NCI-H2171 (cell line): ENCODE measurements around the gene DFFB.

ENCODE experiments used
- DNase-seq: peaks from one replicate; lab custom pipeline; 2025; lab: John Stamatoyannopoulos, UW

Gene DFFB

DNA sequence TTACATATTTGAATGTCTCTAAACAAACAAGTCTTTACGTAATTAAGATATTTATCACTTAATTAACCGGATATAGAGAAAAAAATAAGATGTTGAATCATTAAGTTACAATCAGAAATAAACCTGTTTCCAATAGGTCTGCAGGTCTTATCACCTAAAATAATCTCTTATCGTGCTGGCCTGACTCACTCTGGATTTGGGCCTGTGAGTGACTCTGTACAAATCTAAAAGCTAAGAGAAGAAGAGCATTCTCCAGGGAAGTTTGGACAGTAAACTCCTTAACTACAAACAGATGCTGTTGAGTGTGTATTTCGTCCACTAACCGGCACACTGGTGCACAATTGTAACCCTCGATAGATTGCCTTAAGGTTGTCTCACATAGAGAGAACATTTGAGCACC is 25.6 kb upstream of the DFFB start:
- no peak for DNase-seq

- no peak for DNase-seq
Measured at GRCh38 chr1:3834701-3835100, 22.6 kb upstream of the DFFB start.

GRCh38 chr1:3836421-3836820 is 20.9 kb upstream of the DFFB start:
- no peak for DNase-seq

GRCh38 chr1:3837200-3837599 is 20.1 kb upstream of the DFFB start:
- DNase-seq, result no peak

GRCh38 chr1:3837685-3838084 is 19.6 kb upstream of the DFFB start:
- no peak for DNase-seq

DNA sequence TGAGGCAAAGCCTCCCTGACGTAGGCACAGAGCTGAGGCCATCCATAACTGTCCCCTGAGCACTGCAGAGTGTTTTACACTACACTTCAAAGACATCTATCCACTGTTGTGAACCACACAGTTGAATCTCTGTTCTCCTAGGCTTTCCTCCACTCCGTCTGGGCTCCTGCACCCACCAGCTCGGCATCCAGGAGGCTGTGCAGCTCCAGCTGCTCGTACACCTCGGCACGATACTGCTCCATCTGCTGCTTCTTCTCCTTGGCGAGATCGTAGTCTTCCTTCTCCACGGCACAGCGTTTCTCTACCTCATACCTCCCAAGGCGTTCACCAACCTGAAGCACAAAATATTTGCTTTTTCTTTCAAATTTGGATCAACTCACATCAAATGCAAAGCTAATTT is 18.5 kb upstream of the DFFB start:
- no peak for DNase-seq

GRCh38 chr1:3841491-3841890 is 15.8 kb upstream of the DFFB start:
- no peak for DNase-seq

- no peak for DNase-seq
Measured at GRCh38 chr1:3842912-3843311, 14.4 kb upstream of the DFFB start.

GRCh38 chr1:3846541-3846940 is 10.7 kb upstream of the DFFB start:
- DNase-seq, result no peak

GRCh38 chr1:3847081-3847480 is 10.2 kb upstream of the DFFB start:
- DNase-seq, result no peak

DNA sequence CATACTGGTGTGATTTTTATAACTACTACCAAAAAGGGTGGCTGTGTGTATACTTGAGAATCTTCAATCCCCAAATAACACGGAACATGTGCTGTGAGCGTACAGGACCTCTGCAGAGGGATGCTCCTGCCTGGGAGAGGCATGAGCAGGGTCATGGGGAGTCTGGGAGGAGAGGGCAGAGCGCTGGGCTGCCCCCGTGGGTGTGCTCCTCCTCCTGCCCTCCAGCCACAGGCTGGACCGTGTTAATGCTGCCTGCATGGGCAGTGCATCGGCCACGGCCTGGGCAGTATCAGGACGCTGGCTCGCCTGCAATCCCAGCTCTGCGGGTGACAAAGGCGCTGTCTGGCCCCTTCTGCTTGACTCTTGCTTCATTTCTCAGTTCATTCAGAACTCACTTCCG is 6.4 kb upstream of the DFFB start:
- no peak for DNase-seq

DNA sequence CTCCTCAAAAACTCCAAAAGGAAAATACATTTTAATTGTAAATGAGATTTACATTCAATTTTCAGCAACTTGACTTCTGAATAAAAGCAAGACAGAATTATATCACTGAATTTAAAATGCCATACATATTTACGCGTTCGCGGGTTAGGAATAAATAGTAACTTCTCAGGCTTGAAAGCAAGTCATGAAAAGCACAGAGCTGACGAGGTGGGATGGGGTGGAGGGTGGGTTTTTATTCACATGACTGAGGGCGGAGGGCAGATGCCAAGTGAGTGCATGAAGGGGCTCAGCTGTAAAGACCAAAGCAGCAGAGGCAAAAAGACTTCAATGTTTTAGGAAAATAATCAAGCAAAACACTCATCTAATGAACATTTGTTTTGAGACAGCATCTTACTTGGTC is 6.0 kb upstream of the DFFB start:
- DNase-seq, result no peak

GRCh38 chr1:3852091-3852490 is 5.2 kb upstream of the DFFB start:
- DNase-seq, result no peak

DNA sequence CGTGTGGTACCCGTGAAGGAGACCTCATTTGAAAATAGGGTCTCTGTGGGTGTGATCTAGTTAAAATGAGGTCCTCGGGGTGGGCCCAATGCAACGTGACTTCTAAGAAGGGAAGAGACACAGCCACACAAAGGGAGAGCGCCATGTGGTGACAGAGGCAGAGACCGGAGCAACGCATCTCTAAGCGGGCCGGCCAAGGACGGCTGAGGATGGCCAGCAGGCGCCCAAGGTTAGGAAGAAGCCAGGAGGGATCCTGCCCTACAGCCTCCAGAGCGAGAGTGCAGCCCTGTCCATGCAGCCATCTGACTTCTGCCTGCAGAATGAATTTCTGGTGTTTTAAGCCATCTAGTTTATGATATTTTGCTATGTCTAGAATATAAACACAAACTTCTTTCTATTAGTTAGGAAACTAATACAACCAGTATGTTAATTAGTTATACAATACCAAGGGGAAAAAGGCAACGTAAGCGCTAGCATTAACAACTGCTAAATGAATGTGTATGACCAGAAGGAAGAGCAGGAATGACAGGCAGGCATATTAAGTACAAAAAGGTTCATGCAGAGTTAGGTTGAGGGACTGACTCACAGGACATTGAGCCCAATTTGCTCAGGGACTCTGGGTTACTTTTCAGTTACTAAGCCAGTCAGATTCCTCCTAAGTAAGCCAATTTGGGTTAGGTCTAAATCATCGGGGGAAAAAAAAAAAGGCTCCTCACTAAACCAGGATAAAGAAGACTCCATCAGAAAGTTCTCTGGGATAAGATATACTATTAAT is 4.4 kb upstream of the DFFB start:
- no peak for DNase-seq

GRCh38 chr1:3857791-3858129 is 484 bp downstream of the DFFB start:
- DNase-seq, result no peak

GRCh38 chr1:3858231-3858981 is 1.1 kb downstream of the DFFB start:
- no peak for DNase-seq

DNA sequence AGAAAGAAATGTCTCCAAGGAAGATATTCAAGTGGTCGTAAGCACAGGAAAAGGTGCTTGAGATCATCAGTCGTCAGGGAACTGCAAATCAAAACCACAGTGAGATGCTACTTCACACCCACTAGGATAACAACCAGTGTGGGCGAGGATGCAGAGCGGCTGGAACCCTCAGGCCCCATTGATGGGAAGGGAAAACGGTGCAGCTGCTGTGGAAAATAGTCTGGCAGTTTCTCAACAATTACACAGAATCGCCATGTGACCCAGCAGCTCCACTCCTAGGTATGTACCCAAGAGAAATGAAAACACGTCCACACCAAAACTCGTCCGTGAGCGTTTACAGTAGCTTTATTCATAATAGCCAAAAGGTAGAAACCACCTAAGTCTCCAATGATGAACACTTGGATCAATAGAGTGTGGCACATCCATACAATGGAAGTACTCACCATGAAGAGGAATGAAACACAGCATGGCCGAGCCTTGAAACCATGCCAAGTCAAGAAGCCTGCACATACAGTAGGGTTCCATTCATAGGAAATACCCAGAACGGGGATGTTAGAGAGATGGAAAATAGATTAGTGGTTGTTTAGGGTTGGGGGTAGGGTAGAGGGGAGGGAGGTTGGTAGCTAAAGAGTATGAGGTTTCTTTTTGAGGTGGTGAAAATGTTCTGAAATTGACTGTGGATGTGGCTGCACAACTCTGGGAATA is 6.1 kb downstream of the DFFB start:
- DNase-seq, result no peak

DNA sequence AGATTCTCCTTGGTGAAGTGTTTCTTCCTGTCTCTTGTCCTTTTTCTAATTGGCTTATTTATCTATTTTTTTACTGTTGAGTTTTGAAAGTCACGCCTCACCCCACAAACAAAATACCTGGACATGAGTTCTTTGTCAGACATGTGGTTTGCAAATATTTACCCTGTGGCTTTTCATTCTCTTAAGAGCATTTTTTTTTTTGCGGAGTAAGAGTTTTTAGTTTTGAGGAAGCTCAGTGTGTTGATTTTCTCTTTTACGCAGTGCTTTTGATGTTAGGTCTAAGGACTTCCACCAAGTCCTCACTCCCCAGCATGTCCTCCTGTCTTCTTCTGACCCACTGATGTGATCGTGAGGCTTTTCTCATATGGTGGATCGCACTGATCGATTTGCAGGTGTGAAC is 7.6 kb downstream of the DFFB start:
- DNase-seq, result no peak

GRCh38 chr1:3865606-3866160 is 8.4 kb downstream of the DFFB start:
- no peak for DNase-seq

DNA sequence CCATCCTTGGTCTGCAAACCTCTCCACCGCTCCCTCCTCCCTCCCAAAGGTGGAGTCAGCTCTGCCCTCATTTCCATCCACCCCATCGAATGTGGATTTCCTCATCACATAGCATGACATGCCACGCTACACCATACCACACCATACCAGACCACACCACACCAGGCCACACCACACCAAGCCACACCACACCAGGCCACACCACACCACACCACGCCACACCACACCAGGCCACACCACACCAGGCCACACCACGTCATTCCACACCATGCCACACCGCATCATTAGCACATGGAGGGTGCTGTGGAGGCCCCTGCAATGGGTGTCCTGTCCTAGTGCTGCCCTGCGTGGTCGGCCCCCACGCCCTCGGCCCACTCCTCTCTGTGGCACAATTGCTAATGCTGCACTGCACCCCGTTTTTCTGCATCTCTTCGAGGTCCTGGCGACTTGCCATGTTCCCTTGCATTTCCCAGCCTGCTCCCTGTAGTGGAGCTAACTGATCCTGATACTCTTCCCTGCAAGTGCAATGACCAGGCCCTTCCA is 11.3 kb downstream of the DFFB start:
- DNase-seq, result no peak

DNA sequence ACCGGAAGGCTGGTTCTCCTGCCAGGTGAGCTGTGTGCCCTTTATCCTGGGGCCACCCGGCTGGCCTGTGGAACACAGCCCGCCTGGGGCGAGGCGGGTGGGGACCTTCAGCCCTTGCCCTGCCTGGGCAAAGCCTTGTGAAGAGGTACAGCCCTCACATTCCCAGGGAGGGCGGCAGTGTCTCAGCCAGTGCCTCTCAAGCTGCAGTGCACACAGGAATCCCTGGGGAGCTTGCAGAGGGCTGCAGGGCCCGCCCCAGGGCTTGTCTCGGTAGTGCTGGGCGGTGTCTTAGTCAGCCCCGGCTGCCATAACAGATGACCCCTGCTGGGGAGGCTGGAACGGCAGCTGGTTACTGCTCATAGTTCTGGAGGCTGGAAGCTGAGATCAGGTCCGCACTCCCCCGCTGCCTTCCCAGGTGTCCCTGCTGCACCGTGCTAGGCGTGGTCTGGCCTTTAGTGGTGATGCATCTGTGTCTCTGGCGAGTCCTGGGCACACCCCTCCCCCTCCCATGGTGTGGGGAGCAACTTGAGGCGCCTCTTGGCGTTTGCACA is 12.6 kb downstream of the DFFB start:
- DNase-seq, result peak; percentile 94

DNA sequence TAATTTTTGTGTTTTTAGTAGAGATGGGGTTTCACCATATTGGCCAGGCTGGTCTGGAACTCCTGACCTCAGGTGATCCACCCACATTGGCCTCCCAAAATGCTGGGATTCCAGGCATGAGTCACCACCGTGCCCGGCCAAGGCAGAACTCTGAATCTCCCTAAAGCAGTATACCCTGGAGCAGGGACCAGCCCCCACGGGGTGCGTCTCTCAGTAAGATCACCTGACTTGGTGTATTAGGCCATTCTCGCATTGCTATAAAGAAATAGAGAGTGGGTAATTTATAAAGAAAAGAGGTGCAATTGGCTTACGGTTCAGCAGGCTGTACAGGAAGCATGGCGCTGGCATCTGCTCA is 14.2 kb downstream of the DFFB start:
- DNase-seq, result no peak
